MM.1S (cell line): ENCODE data around the gene TBATA.

ENCODE experiments used
- DNase-seq: peaks from one replicate; pipeline ENCODE4 v3.0.0-alpha.2; 2015
- H2AFZ ChIP-seq: fragments of 300-600 bp; sonication (generic); 2 replicates; pipeline ENCODE4 v1.6.0; 2016; ENCODE audit warnings: antibody characterized with exemption, low read length
- H3F3A ChIP-seq: fragments of 300-600 bp; sonication (generic); 2 replicates; pipeline ENCODE4 v1.6.1; 2016; ENCODE audit warnings: mild to moderate bottlenecking, antibody characterized with exemption, low read length, moderate library complexity, mixed read lengths; ENCODE audit not compliant: insufficient read depth
- H3K27ac ChIP-seq: fragments of 300-600 bp; sonication (generic); 2 replicates; pipeline ENCODE4 v1.5.1; 2016; ENCODE audit warnings: mild to moderate bottlenecking, low read length
- H3K27me3 ChIP-seq: fragments of 300-600 bp; sonication (generic); replicated peaks from 2 replicates; pipeline ENCODE4 v1.6.0; 2016; ENCODE audit warnings: low read length; ENCODE audit not compliant: insufficient read depth
- H3K36me3 ChIP-seq: fragments of 300-600 bp; sonication (generic); replicated peaks from 2 replicates; pipeline ENCODE4 v1.6.1; 2016; ENCODE audit warnings: mild to moderate bottlenecking, low read length, mixed read lengths; ENCODE audit not compliant: insufficient read depth
- H3K4me1 ChIP-seq: fragments of 300-600 bp; sonication (generic); 2 replicates; pipeline ENCODE4 v1.6.1; 2016; ENCODE audit warnings: low read length, mixed read lengths
- H3K4me2 ChIP-seq: fragments of 300-600 bp; sonication (generic); 2 replicates; pipeline ENCODE4 v1.6.0; 2016; ENCODE audit warnings: low read depth, low read length
- H3K4me3 ChIP-seq: fragments of 300-600 bp; sonication (generic); 2 replicates; pipeline ENCODE4 v1.5.1; 2016; ENCODE audit warnings: low read length, mixed read lengths
- H3K79me2 ChIP-seq: fragments of 300-600 bp; sonication (generic); 2 replicates; pipeline ENCODE4 v1.6.1; 2016; ENCODE audit warnings: mixed run types, low read length, mixed read lengths
- H3K9ac ChIP-seq: fragments of 300-600 bp; sonication (generic); 2 replicates; pipeline ENCODE4 v1.6.1; 2016; ENCODE audit warnings: low read length, mixed read lengths
- H3K9me2 ChIP-seq: fragments of 300-600 bp; sonication (generic); replicated peaks from 2 replicates; pipeline ENCODE4 v1.6.1; 2016; ENCODE audit warnings: mild to moderate bottlenecking, low read length, mixed read lengths; ENCODE audit not compliant: insufficient read depth
- H3K9me3 ChIP-seq: fragments of 300-600 bp; sonication (generic); replicated peaks from 2 replicates; pipeline ENCODE4 v1.6.1; 2016; ENCODE audit warnings: mild to moderate bottlenecking, low read length, mixed read lengths; ENCODE audit not compliant: insufficient read depth
- H4K20me1 ChIP-seq: fragments of 300-600 bp; sonication (generic); 2 replicates; pipeline ENCODE4 v1.6.1; 2016; ENCODE audit warnings: mild to moderate bottlenecking, low read length, moderate library complexity, mixed read lengths; ENCODE audit not compliant: insufficient read depth
- CTCF ChIP-seq: fragments of 300-600 bp; sonication (generic); IDR thresholded peaks from 2 replicates; pipeline ENCODE4 v1.5.1; 2016; ENCODE audit warnings: antibody characterized with exemption, low read length, mixed read lengths
- EZH2 ChIP-seq: fragments of 300-600 bp; sonication (generic); optimal IDR thresholded peaks from 2 replicates; pipeline ENCODE3; 2017; ENCODE audit warnings: low read depth, mild to moderate bottlenecking, antibody characterized with exemption, low read length, mixed read lengths
- EZH2phosphoT487 ChIP-seq: fragments of 300-600 bp; sonication (generic); IDR thresholded peaks from 2 replicates; pipeline ENCODE4 v1.6.1; 2018; ENCODE audit warnings: antibody characterized with exemption, low read length

Gene TBATA

GRCh38 chr10:70758757-70759514 lies 26.2 kb downstream of the TBATA start:
- Histone ChIP-seq H2AFZ (no peak overlapping the region), H3K4me2 (no peak overlapping the region), H3K9ac (no peak overlapping the region)

GRCh38 chr10:70757856-70758255 lies 27.3 kb downstream of the TBATA start:
- no peaks in the 10 kb centered on the region for H3K9me2 ChIP-seq
- no peak overlapping the region for H3K4me3 ChIP-seq
- H3K9me3 ChIP-seq = no peaks in the 10 kb centered on the region
- H3K79me2 ChIP-seq = no peaks in the 10 kb centered on the region
- no peaks in the 10 kb centered on the region for H3K27me3 ChIP-seq
- no peak for TF ChIP-seq EZH2
- no peak for TF ChIP-seq EZH2phosphoT487
- no peak for TF ChIP-seq CTCF
- no peaks in the 10 kb centered on the region for H4K20me1 ChIP-seq
- no peak overlapping the region for H3K4me2 ChIP-seq
- no peaks in the 10 kb centered on the region for H3K4me1 ChIP-seq
- H3K36me3 ChIP-seq = no peaks in the 10 kb centered on the region
- no peak overlapping the region for H2AFZ ChIP-seq
- H3K9ac ChIP-seq = no peak overlapping the region
- H3K27ac ChIP-seq = no peak overlapping the region
- DNase-seq = no peak
- H3F3A ChIP-seq = no peaks in the 10 kb centered on the region

More at GRCh38 chr10:70758757-70759514, 26.2 kb downstream of the TBATA start:
- no peaks in the 10 kb centered on the region for H3K79me2 ChIP-seq
- H3K27me3 ChIP-seq = no peaks in the 10 kb centered on the region
- TF ChIP-seq EZH2phosphoT487 (no peak), CTCF (peak; percentile 61)
- H3K36me3 ChIP-seq = no peaks in the 10 kb centered on the region
- H3K4me3 ChIP-seq = no peak overlapping the region
- H3K9me2 ChIP-seq = no peaks in the 10 kb centered on the region
- no peaks in the 10 kb centered on the region for H4K20me1 ChIP-seq
- peak; percentile 59 for DNase-seq
- no peaks in the 10 kb centered on the region for H3K9me3 ChIP-seq
- no peak overlapping the region for H3K27ac ChIP-seq
- H3F3A ChIP-seq = no peaks in the 10 kb centered on the region
- H3K4me1 ChIP-seq = no peaks in the 10 kb centered on the region

GRCh38 chr10:70756700-70757360 lies 28.3 kb downstream of the TBATA start:
- DNase-seq = no peak
- Histone ChIP-seq H3K27me3 (no peaks in the 10 kb centered on the region), H3K4me1 (no peaks in the 10 kb centered on the region), H3K9me2 (no peaks in the 10 kb centered on the region), H4K20me1 (no peaks in the 10 kb centered on the region), H3K36me3 (no peaks in the 10 kb centered on the region), H3F3A (no peaks in the 10 kb centered on the region), H3K9ac (no peak overlapping the region), H3K27ac (no peak overlapping the region), H2AFZ (no peak overlapping the region), H3K9me3 (no peaks in the 10 kb centered on the region), H3K4me3 (no peak overlapping the region), H3K79me2 (no peaks in the 10 kb centered on the region), H3K4me2 (no peak overlapping the region)
- TF ChIP-seq CTCF (no peak), EZH2 (no peak), EZH2phosphoT487 (no peak)
